ENCODE results near the gene EPHA10.

- TF ChIP-seq EZH2 (IDR thresholded peaks at IDR 0.05) (no peak), POLR2AphosphoS5 (IDR thresholded peaks at IDR 0.05; ENCODE audit: borderline replicate concordance, low read depth, low read length) (no peak), FOXP2 (optimal IDR thresholded peaks at IDR 0.05; ENCODE audit: control extremely low read depth, extremely low read length, insufficient read depth) (no peak)
These were observed 18.1 kb downstream of the EPHA10 start for GRCh38 chr1:37746806-37747205.
